Measurements from ENCODE around the gene DCLK3.

DCLK3 gene

DNA sequence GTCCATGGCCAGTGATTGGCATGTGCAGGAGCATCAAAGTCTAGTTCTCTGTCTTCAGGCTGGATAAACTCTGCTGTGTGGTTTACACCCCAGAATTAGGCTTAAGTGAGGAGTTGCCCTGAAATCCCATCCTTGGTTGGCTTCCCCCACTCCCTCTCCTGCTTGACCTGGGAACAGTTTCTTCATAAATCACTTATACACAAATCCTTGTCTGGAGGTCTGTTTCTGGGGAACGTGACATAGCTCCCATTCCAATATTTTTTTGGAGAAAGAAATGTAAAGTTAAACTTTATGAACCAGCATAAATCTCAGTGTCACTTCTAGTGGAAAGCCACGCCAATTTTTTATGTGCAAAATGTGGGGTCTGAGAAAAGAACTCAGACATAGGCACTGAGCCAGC is 98.2 kb downstream of the DCLK3 start:
- no peak for DNase-seq

DNA sequence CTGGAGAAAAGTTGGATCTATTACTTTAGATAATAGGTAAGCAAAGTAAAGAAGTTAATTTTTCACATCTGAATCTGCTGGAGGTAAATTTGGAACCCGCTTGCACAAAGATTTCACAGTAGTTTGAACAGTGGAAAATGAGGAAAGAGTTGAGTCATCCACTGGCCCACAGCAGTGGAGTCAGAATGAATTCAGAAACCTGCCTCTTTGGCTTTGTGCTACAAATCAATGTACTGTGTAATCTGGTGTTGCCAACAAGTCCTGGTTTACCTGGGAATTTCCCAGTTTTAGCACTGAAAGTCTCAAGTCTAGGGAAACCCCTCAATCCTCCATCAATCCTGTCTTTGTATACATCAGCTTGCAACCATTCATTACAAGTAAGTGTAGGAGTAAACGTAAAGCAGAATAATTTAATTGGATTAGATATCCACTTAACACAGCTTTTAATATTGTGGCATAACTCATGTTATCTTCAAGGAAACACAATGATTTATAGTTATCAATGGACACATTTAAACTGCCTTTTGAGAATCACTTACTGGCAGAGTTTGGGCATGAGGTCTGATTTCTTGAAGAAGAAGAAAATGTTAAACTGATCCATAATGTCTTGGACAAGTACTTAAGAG is 100.6 kb downstream of the DCLK3 start:
- no peak for DNase-seq

DNA sequence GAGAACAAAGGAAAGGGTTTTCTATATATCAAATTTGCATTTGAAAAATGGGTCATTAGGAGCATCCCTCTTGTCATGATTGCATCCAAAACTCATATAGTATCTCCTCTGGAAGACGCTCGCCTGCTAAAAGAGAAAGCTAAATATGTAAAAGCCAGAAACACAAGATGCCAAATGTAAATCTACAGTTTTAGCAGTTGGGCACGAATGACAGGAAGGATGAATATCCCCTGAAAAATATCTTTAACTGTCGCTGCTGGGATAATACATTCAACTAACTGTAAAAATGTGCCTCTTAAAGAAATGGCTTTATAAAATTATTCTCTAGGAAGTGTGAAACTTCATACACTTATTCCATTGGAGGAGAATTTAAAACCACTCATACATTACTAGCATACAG is 101.7 kb downstream of the DCLK3 start:
- DNase-seq, result no peak

All from activated CD4-positive, alpha-beta T cell treated with anti-CD3 and anti-CD28 coated beads, Interleukin-10, Interleukin-2, amounts not matched to agents 100 ng/mL and 50 ng/mL, durations not matched to agents 16 hours and 8 hours (primary cell).